HepG2 (cell line): Measurements from ENCODE around the gene AGRP. TPM values are rescaled to one million over a fixed set of nuclear protein-coding genes. Genes with fewer than 3 reads are reported as not detected.

Experiments used
- ATAC-seq: fragments of 200-7000 bp; cut with Tn5 transposase; 3 replicates; pipeline ENCODE4 v1.9.1; 2020; ENCODE audit warnings: mild to moderate bottlenecking, moderate library complexity
- BruUV-seq: library from RNA; stranded (reverse); fragments of 400-500 nt; replicated peaks from 2 replicates; lab custom pipeline; 2021; lab: Mats Ljungman, UMichigan
- CTCF ChIA-PET: fragments of 300-600 bp; formaldehyde crosslinking; extraction: SDS; loops from one replicate; lab custom pipeline; 2021; ENCODE audit warnings: low total read pairs, inconsistent platforms, low intra/inter-chr PET ratio; lab: Yijun Ruan, JAX
- POLR2A ChIA-PET: fragments of 350-600 bp; sonication (Branson Sonifier 250); formaldehyde crosslinking; loops from one replicate; lab custom pipeline; 2020; ENCODE audit warnings: antibody characterized with exemption, inconsistent platforms; lab: Yijun Ruan, JAX
- DNase-seq: peaks from one replicate; pipeline ENCODE4 v3.0.0-alpha.2; 2015; ENCODE audit warnings: low spot score
- FAIRE-seq: peaks from 3 replicates; lab custom pipeline; 2011; peaks lifted over from hg19 to GRCh38; lab: Jason Lieb, UNC
- H2AFZ ChIP-seq: one replicate; pipeline ENCODE4 v1.6.1; 2011; ENCODE audit warnings: low read length, inconsistent platforms
- H3K27ac ChIP-seq: fragments of 300-600 bp; 3 replicates; pipeline ENCODE4 v1.8.0; 2011; ENCODE audit warnings: mixed run types, mild to moderate bottlenecking, mixed read lengths, low read length, inconsistent platforms; ENCODE audit not compliant: insufficient read depth; ENCODE audit errors: extremely low read length
- H3K27me3 ChIP-seq, 2 experiments: fragments of 200-600 bp in 1 of 2; 2 replicates in 1 of 2; 3 replicates in 1 of 2; pipeline versions ENCODE4 v1.6.0 to v1.8.0; 2011; ENCODE audit warnings: low read length in 2 of 2, mild to moderate bottlenecking in 2 of 2, moderate library complexity in 2 of 2, inconsistent platforms in 1 of 2; ENCODE audit not compliant: insufficient read depth in 2 of 2, control insufficient read depth in 1 of 2
- H3K36me3 ChIP-seq, 2 experiments: fragments of 200-600 bp in 1 of 2; replicated peaks in 1 of 2; 2 replicates in 1 of 2; 3 replicates in 1 of 2; pipeline versions ENCODE4 v1.5.1 to v1.8.0; 2011; ENCODE audit warnings: low read length in 2 of 2, inconsistent platforms in 1 of 2; ENCODE audit not compliant: insufficient read depth in 2 of 2, control insufficient read depth in 1 of 2
- H3K4me1 ChIP-seq: 2 replicates; pipeline ENCODE4 v1.5.1; 2012; ENCODE audit warnings: low read length, inconsistent platforms; ENCODE audit not compliant: insufficient read depth
- H3K4me2 ChIP-seq: 2 replicates; pipeline ENCODE4 v1.6.0; 2011; ENCODE audit warnings: low read depth, low read length, inconsistent platforms
- H3K4me3 ChIP-seq, 3 experiments: fragments of 200-600 bp in 1 of 3; sonication (generic), shearing (Covaris generic) in 1 of 3; replicated peaks in 1 of 3; 2 replicates each; pipeline ENCODE4 v1.5.1; 2011 to 2016; ENCODE audit warnings: low read length in 3 of 3, inconsistent platforms in 2 of 3, low read depth in 2 of 3, mild to moderate bottlenecking in 2 of 3, control low read depth in 1 of 3, mixed read lengths in 1 of 3; ENCODE audit not compliant: insufficient read depth in 1 of 3
- H3K79me2 ChIP-seq: one replicate; pipeline ENCODE4 v1.6.1; 2011; ENCODE audit warnings: low read length, inconsistent platforms; ENCODE audit not compliant: insufficient read depth
- H3K9ac ChIP-seq: 2 replicates; pipeline ENCODE4 v1.6.0; 2011; ENCODE audit warnings: mild to moderate bottlenecking, low read depth, low read length, inconsistent platforms; ENCODE audit not compliant: insufficient read depth
- H3K9me3 ChIP-seq: 2 replicates; pipeline ENCODE4 v1.5.1; 2012; ENCODE audit warnings: mild to moderate bottlenecking, low read length
- H4K20me1 ChIP-seq: 2 replicates; pipeline ENCODE4 v1.6.0; 2011; ENCODE audit warnings: inconsistent platforms, mild to moderate bottlenecking, low read length, moderate library complexity; ENCODE audit not compliant: insufficient read depth
- BORCS8-MEF2B ChIP-seq: sonication (generic); formaldehyde crosslinking; IDR thresholded peaks from 2 replicates; pipeline ENCODE4 v1.8.0; 2022; ENCODE audit warnings: mild to moderate bottlenecking, missing genetic modification reagents
- CSRNP2 ChIP-seq: sonication (generic); formaldehyde crosslinking; conservative IDR thresholded peaks from 2 replicates; pipeline ENCODE4 v1.8.0; 2022; ENCODE audit warnings: low read depth, missing genetic modification reagents
- MAFF ChIP-seq: IDR thresholded peaks from 2 replicates; pipeline ENCODE4 v1.6.1; 2011; ENCODE audit warnings: low read depth, low read length, improper control_type of control experiment
- MAFK ChIP-seq, 2 experiments: IDR thresholded peaks in 1 of 2; conservative IDR thresholded peaks in 1 of 2; 2 replicates each; pipeline ENCODE4 v1.6.1; 2011; ENCODE audit warnings: improper control_type of control experiment in 2 of 2, low read length in 2 of 2
- RAD21 ChIP-seq: fragments of 450-650 bp; formaldehyde crosslinking; IDR thresholded peaks from 2 replicates; pipeline ENCODE4 v1.5.0; 2020; ENCODE audit warnings: mild to moderate bottlenecking
- SMC3 ChIP-seq: IDR thresholded peaks from 2 replicates; pipeline ENCODE4 v1.6.1; 2011; ENCODE audit warnings: low read length, improper control_type of control experiment
- ZFP91 ChIP-seq: sonication (generic); formaldehyde crosslinking; IDR thresholded peaks from 2 replicates; pipeline ENCODE4 v1.9.0; 2022; ENCODE audit warnings: missing genetic modification reagents, mild to moderate bottlenecking, borderline replicate concordance
- ZNF652 ChIP-seq: IDR thresholded peaks from 2 replicates; pipeline ENCODE4 v1.6.1; 2016; ENCODE audit warnings: low read depth, borderline replicate concordance
- ZNF776 ChIP-seq: sonication (generic); formaldehyde crosslinking; IDR thresholded peaks from 2 replicates; pipeline ENCODE4 v1.4.0; 2020; ENCODE audit warnings: mild to moderate bottlenecking, missing genetic modification reagents
- WGBS: methylation state at CpG from one replicate; pipeline ENCODE4 v1.1.6; 2017; ENCODE audit warnings: low lambda C conversion rate; 5-methylcytosine and 5-hydroxymethylcytosine counted together
- in situ Hi-C: cut with HindIII; loops from 2 replicates; pipeline ENCODE4 v1.10.0; 2017; ENCODE audit warnings: low pct_unique_long_range_greater_than_20kb; ENCODE audit not compliant: extremely low pct_ligation_motif_present
- intact Hi-C: fragments of 100-400 bp; cut with micrococcal nuclease; formaldehyde crosslinking; loops from one replicate; pipeline ENCODE4 v1.10.0; 2022; ENCODE audit not compliant: unreplicated experiment
- polyA plus RNA-seq, 8 experiments: library from polyadenylated mRNA; depleted of rRNA in 3 of 8; stranded (reverse) in 7 of 8; unstranded in 1 of 8; fragments of >200 nt; fragmentation: Illumina TruSeq in 4 of 8; extraction: Trizol in 4 of 8; gene quantifications; 2 replicates each; pipeline versions ENCODE4 v1.2.1 to v1.2.3, GENCODE V29; 2011 to 2016; ENCODE audit warnings: low read depth in 4 of 8, missing spikeins in 1 of 8, mixed read lengths in 1 of 8; ENCODE audit not compliant: insufficient read depth in 1 of 8
- total RNA-seq, 5 experiments: library from RNA; depleted of rRNA; stranded (reverse); fragments of >200 nt; fragmentation: Illumina TruSeq; extraction: Trizol; gene quantifications; 2 replicates each; pipeline ENCODE4 v1.2.3, GENCODE V29; 2016; ENCODE audit warnings: low read depth in 1 of 5
- TF ChIP-seq, protein P1 (sequence below): fragments of 450-650 bp; IDR thresholded peaks from 2 replicates; pipeline ENCODE4 v1.6.1; 2017; ENCODE audit warnings: mild to moderate bottlenecking

The AGRP gene
- total and polyA plus RNA-seq, 2 of the 13 experiments (the other 11 are each of a cell fraction or from before 2014, with no cell fraction given): not detected

GRCh38 chr16:67457611-67458010 lies 25.7 kb downstream of the AGRP start:
- Histone ChIP-seq H4K20me1 (no peaks in the 10 kb centered on the region; the same call in 1 of the 2 replicates), H3K4me3 (no peak overlapping the region), H3K27ac (no peak overlapping the region), H3K27me3 (no peaks in the 10 kb centered on the region), H3K4me1 (peaks cover 22% of the 10 kb centered on the region), H3K9ac (no peak overlapping the region), H3K36me3 (peaks cover 6 to 16% of the 10 kb centered on the region in 2 experiments; a peak in 4 of 5 replicates), H3K9me3 (no peaks in the 10 kb centered on the region), H2AFZ (no peak overlapping the region), H3K4me2 (no peak overlapping the region), H3K79me2 (no peaks in the 10 kb centered on the region)
- POLR2A ChIA-PET: no interaction called here
- WGBS: 88% methylated on average over 7 of the region's 7 CpGs
- BruUV-seq: no TSS peak
- intact Hi-C loops: no loop called here
- TF ChIP-seq MAFF (peak; percentile 53; the same call in 1 of the 2 replicates), MAFK (conservative IDR thresholded peaks at IDR 0.05 in 1 of 2, IDR thresholded peaks at IDR 0.05 in 1 of 2; ENCODE audit: low read length in 2 of 2) (peak; percentile 68 to 74), CSRNP2 (CRISPR knock-in tag) (no peak), ZNF776 (CRISPR knock-in tag) (0 out of 2 replicates have a peak, but pooled peaks have one; percentile 16)
- ATAC-seq (no peak), FAIRE-seq (no peak), DNase-seq (no peak)
- CTCF ChIA-PET: no interaction called here
- in situ Hi-C loops: no loop called here

DNA sequence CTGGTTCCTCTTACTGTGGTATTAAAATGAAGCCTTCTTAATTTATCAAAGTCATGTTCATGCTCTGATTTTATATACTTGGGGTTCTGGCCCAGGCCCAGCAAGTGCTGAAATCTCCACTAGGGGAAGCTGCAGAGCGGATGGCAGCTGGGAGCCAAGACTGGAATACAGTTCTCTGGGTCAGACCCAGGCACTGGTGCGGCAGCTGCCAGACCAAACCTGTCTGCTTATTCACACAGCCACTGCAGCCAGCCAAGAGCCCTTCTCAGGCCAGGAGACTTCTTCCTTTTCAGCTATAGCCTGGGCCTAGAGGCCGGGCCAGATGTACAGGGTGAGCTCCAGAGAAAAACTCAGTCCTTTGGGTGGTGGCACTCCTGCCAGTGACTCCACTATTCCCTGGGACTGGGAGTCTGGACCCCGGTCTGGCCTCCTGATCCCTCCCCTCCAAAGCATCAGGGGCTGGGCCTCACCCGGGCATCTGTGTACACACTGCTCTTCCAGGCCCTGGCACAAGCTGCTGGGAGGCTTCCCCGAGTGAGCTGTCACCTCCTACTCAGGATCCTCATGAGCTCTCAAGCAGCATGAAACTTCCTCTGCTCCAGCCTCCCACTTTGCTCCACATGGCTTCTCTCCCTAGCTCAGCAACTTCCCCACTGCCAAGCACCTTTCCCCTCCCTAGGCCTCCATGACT lies 26.8 kb downstream of the AGRP start:
- FAIRE-seq (no peak), DNase-seq (no peak), ATAC-seq (no peak)
- no peaks in the 10 kb centered on the region for H3K79me2 ChIP-seq
- BruUV-seq: no TSS peak
- intact Hi-C loops (no loop called here), in situ Hi-C loops (no loop called here)
- ChIA-PET CTCF (interaction anchor here (1.5 to 1.6 kb wide), 2 partner anchors 9 to 29 kb away, joined by 3 to 4 read pairs; no protein-coding TSS in a partner anchor), POLR2A (interaction anchor here (1.0 to 1.6 kb wide), 3 partner anchors 10 to 26 kb away, joined by 3 to 10 read pairs (median 5); partner anchors contain the start of gene HSD11B2)
- H3K36me3 ChIP-seq: peaks cover 8 to 22% of the 10 kb centered on the region in 2 experiments; a peak in 3 of 5 replicates
- peaks cover 32% of the 10 kb centered on the region for H3K4me1 ChIP-seq
- no peak overlapping the region for H3K27ac ChIP-seq
- H3K9ac ChIP-seq: no peak overlapping the region
- no peaks in the 10 kb centered on the region; the same call in 1 of the 2 replicates for H4K20me1 ChIP-seq
- no peak overlapping the region for H2AFZ ChIP-seq
- WGBS: 63% methylated on average over 5 of the region's 6 CpGs
- TF ChIP-seq, protein P1, sequence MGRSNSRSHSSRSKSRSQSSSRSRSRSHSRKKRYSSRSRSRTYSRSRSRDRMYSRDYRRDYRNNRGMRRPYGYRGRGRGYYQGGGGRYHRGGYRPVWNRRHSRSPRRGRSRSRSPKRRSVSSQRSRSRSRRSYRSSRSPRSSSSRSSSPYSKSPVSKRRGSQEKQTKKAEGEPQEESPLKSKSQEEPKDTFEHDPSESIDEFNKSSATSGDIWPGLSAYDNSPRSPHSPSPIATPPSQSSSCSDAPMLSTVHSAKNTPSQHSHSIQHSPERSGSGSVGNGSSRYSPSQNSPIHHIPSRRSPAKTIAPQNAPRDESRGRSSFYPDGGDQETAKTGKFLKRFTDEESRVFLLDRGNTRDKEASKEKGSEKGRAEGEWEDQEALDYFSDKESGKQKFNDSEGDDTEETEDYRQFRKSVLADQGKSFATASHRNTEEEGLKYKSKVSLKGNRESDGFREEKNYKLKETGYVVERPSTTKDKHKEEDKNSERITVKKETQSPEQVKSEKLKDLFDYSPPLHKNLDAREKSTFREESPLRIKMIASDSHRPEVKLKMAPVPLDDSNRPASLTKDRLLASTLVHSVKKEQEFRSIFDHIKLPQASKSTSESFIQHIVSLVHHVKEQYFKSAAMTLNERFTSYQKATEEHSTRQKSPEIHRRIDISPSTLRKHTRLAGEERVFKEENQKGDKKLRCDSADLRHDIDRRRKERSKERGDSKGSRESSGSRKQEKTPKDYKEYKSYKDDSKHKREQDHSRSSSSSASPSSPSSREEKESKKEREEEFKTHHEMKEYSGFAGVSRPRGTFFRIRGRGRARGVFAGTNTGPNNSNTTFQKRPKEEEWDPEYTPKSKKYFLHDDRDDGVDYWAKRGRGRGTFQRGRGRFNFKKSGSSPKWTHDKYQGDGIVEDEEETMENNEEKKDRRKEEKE: no peak
- TF ChIP-seq ZFP91: 0 out of 2 replicates have a peak, but pooled peaks have one; percentile 20
- TF ChIP-seq RAD21 (CRISPR knock-in tag): peak; percentile 24; the same call in 1 of the 2 replicates
- no peak for TF ChIP-seq ZNF652
- TF ChIP-seq BORCS8-MEF2B (CRISPR knock-in tag): no peak
- peak; percentile 13; the same call in 1 of the 2 replicates for TF ChIP-seq SMC3
- H3K4me3 ChIP-seq: no peak overlapping the region
- no peaks in the 10 kb centered on the region for H3K9me3 ChIP-seq
- H3K27me3 ChIP-seq: no peaks in the 10 kb centered on the region
- no peak overlapping the region for H3K4me2 ChIP-seq
